Measurements from ENCODE around the gene TMEM184B. TPM values are rescaled to one million over a fixed set of nuclear protein-coding genes. Genes with fewer than 3 reads are reported as not detected.

TMEM184B gene
- 10 to 100 TPM; 18.7 to 88.4 (median 41.1) TPM for total RNA-seq

- intact Hi-C loops (cut with DNase I; ENCODE audit: low total_unique reads), result loop anchor here (10.0 kb wide), 1 partner anchor 68 kb away; the partner anchor contains the start of gene MAFF
Measured at GRCh38 chr22:38272373-38273134, at the start of gene TMEM184B. TMEM184B (minus strand) TSS chr22:38273010; CDS start chr22:38247961, 25,049 bp downstream.

GRCh38 chr22:38320605-38321402, 48.0 kb upstream of the TMEM184B start:
- Histone ChIP-seq H3K4me3 (no peak overlapping the region), H3K9me3 (no peaks in the 10 kb centered on the region), H3K27ac (no peak overlapping the region), H3K27me3 (no peaks in the 10 kb centered on the region), H3K36me3 (no peaks in the 10 kb centered on the region), H3K4me1 (peaks cover 11 to 20% (median 18%) of the 10 kb centered on the region in 4 donors)
- TF ChIP-seq POLR2AphosphoS5 (IDR thresholded peaks at IDR 0.05) (no peak), EP300 (IDR thresholded peaks at IDR 0.05; ENCODE audit: low read depth) (no peak), CTCF (IDR thresholded peaks at IDR 0.05) (no peak), POLR2A (IDR thresholded peaks at IDR 0.05) (no peak)
- in situ Hi-C loops (cut with MboI; ENCODE audit: low pct_ligation_motif_present in 1 of 4, low pct_unique_long_range_greater_than_20kb in 1 of 4, low sequenced_read_pairs in 3 of 4) (loop anchor here in 1 of 4 donors (25.0 kb wide), 1 partner anchor 91 kb away; no protein-coding TSS in a partner anchor), intact Hi-C loops (cut with DNase I; ENCODE audit: low total_unique reads) (no loop called here)
- 86 to 100% methylated on average over 3 to 11 of the region's 11 CpGs for WGBS, 2 donors (ENCODE audit: low coverage in 1 of 2)
- no peak for DNase-seq

More at GRCh38 chr22:38272373-38273134, at the start of gene TMEM184B:
- TF ChIP-seq POLR2A (IDR thresholded peaks at IDR 0.05) (peak; percentile 51), CTCF (IDR thresholded peaks at IDR 0.05) (no peak), POLR2AphosphoS5 (IDR thresholded peaks at IDR 0.05) (peak in 2 of 3 donors; percentile 59 to 65)
- no peaks in the 10 kb centered on the region for H3K36me3 ChIP-seq
- peaks cover 18 to 41% (median 28%) of the 10 kb centered on the region in 4 donors for H3K4me1 ChIP-seq
- 0% methylated on average over 35 of the region's 97 CpGs; no CpG with 5 or more reads in 1 of the 2 donors for WGBS, 2 donors (ENCODE audit: low coverage in 1 of 2)
- no peaks in the 10 kb centered on the region for H3K27me3 ChIP-seq
- DNase-seq, result peak; percentile 83
- H3K27ac ChIP-seq, result peak within 1 kb of the TSS; percentile 90 to 97 (median 92)
- in situ Hi-C loops (cut with MboI; ENCODE audit: low pct_ligation_motif_present in 1 of 4, low pct_unique_long_range_greater_than_20kb in 1 of 4, low sequenced_read_pairs in 3 of 4), result no loop called here
- no peaks in the 10 kb centered on the region for H3K9me3 ChIP-seq
- peak within 1 kb of the TSS; percentile 81 to 96 (median 89) for H3K4me3 ChIP-seq

GRCh38 chr22:38318792-38319773, 46.3 kb upstream of the TMEM184B start:
- Histone ChIP-seq H3K9me3 (no peaks in the 10 kb centered on the region), H3K4me1 (peaks cover 20 to 38% (median 31%) of the 10 kb centered on the region in 4 donors), H3K27ac (peak overlapping the region; percentile 96 to 99 (median 99)), H3K36me3 (no peaks in the 10 kb centered on the region), H3K4me3 (no peak overlapping the region), H3K27me3 (no peaks in the 10 kb centered on the region)
- in situ Hi-C loops (cut with MboI; ENCODE audit: low pct_ligation_motif_present in 1 of 4, low pct_unique_long_range_greater_than_20kb in 1 of 4, low sequenced_read_pairs in 3 of 4), result loop anchor here in 1 of 4 donors (25.0 kb wide), 1 partner anchor 93 kb away; no protein-coding TSS in a partner anchor
- no peak for DNase-seq
- intact Hi-C loops (cut with DNase I; ENCODE audit: low total_unique reads), result loop anchor here (5.0 kb wide), 1 partner anchor 57 kb away; no protein-coding TSS in a partner anchor
- TF ChIP-seq CTCF (IDR thresholded peaks at IDR 0.05), result no peak
- no peak for TF ChIP-seq POLR2A (IDR thresholded peaks at IDR 0.05)
- TF ChIP-seq EP300 (IDR thresholded peaks at IDR 0.05; ENCODE audit: low read depth), result no peak
- no peak for TF ChIP-seq POLR2AphosphoS5 (IDR thresholded peaks at IDR 0.05)
- 80% methylated on average over 14 of the region's 14 CpGs; no CpG with 5 or more reads in 1 of the 2 donors for WGBS, 2 donors (ENCODE audit: low coverage in 1 of 2)
